CD14-positive monocyte (primary cell): Measurements from ENCODE around the gene TNFRSF19. TPM values are rescaled to one million over a fixed set of nuclear protein-coding genes. Genes with fewer than 3 reads are reported as not detected.

ENCODE experiments used
- DNase-seq, 3 donors: peaks; one replicate each; pipeline ENCODE4 v3.0.0-alpha.2; 2011 to 2022
- H2AFZ ChIP-seq: 2 replicates; pipeline ENCODE4 v1.6.0; 2012; ENCODE audit warnings: mild to moderate bottlenecking, low read depth, low read length, inconsistent platforms; ENCODE audit not compliant: insufficient read depth, poor library complexity, severe bottlenecking
- H3K27ac ChIP-seq, 2 donors: 1 replicate in 1 of 2; 2 replicates in 1 of 2; pipeline ENCODE4 v1.5.1; 2012 to 2013; ENCODE audit warnings: low read length in 2 of 2, control low read depth in 1 of 2, inconsistent platforms in 1 of 2, low read depth in 1 of 2, mild to moderate bottlenecking in 1 of 2
- H3K27me3 ChIP-seq, 2 donors: one replicate each; pipeline versions ENCODE4 v1.6.0 to v1.6.1; 2011 to 2013; ENCODE audit warnings: low read length in 2 of 2; ENCODE audit not compliant: control insufficient read depth in 2 of 2, insufficient read depth in 2 of 2
- H3K36me3 ChIP-seq, 2 donors: replicated peaks in 1 of 2; 1 replicate in 1 of 2; 2 replicates in 1 of 2; pipeline versions ENCODE4 v1.5.1 to v1.6.1; 2012 to 2013; ENCODE audit warnings: low read length in 2 of 2, control low read depth in 1 of 2, inconsistent platforms in 1 of 2, mild to moderate bottlenecking in 1 of 2; ENCODE audit not compliant: insufficient read depth in 2 of 2, control insufficient read depth in 1 of 2
- H3K4me1 ChIP-seq, 2 donors: 1 replicate in 1 of 2; 2 replicates in 1 of 2; pipeline versions ENCODE4 v1.5.1 to v1.6.1; 2012 to 2013; ENCODE audit warnings: low read length in 2 of 2, control low read depth in 1 of 2, inconsistent platforms in 1 of 2, mild to moderate bottlenecking in 1 of 2, moderate library complexity in 1 of 2; ENCODE audit not compliant: insufficient read depth in 2 of 2, control insufficient read depth in 1 of 2
- H3K4me2 ChIP-seq: replicated peaks from 2 replicates; pipeline ENCODE3; 2012; ENCODE audit warnings: low read length, moderate library complexity, mild to moderate bottlenecking; ENCODE audit not compliant: poor library complexity, severe bottlenecking; ENCODE audit errors: extremely low read depth
- H3K4me3 ChIP-seq, 3 experiments: fragments of 200-600 bp in 1 of 3; sonication (generic) in 1 of 3; replicated peaks in 1 of 3; 1 replicate in 2 of 3; 2 replicates in 1 of 3; pipeline ENCODE4 v1.5.1; 2011 to 2013; ENCODE audit warnings: low read length in 3 of 3, mild to moderate bottlenecking in 3 of 3, control low read depth in 2 of 3, low read depth in 2 of 3, inconsistent platforms in 1 of 3, moderate library complexity in 1 of 3
- H3K79me2 ChIP-seq: 2 replicates; pipeline ENCODE4 v1.6.0; 2012; ENCODE audit warnings: mild to moderate bottlenecking, control low read depth, inconsistent platforms, low read length, moderate library complexity; ENCODE audit not compliant: insufficient read depth
- H3K9ac ChIP-seq: 2 replicates; pipeline ENCODE4 v1.6.0; 2017; ENCODE audit warnings: low read length, mild to moderate bottlenecking; ENCODE audit not compliant: insufficient read depth, poor library complexity, severe bottlenecking
- H3K9me3 ChIP-seq, 2 donors: replicated peaks in 1 of 2; 1 replicate in 1 of 2; 2 replicates in 1 of 2; pipeline versions ENCODE4 v1.5.1 to v1.6.1; 2012 to 2013; ENCODE audit warnings: low read length in 2 of 2, control low read depth in 1 of 2; ENCODE audit not compliant: control insufficient read depth in 1 of 2, insufficient read depth in 1 of 2
- H4K20me1 ChIP-seq: 2 replicates; pipeline ENCODE4 v1.6.0; 2012; ENCODE audit warnings: mild to moderate bottlenecking, low read length, control low read depth, moderate library complexity; ENCODE audit not compliant: insufficient read depth
- H3K27ac Mint-ChIP-seq, 7 donors: one replicate each; pipeline ENCODE4 v1.8.0; 2020; ENCODE audit warnings: mild to moderate bottlenecking in 7 of 7, mixed read lengths in 7 of 7, moderate library complexity in 6 of 7, inconsistent platforms in 2 of 7
- H3K27me3 Mint-ChIP-seq, 3 donors: one replicate each; pipeline ENCODE4 v1.8.0; 2021 to 2022; ENCODE audit warnings: low read depth in 3 of 3, mild to moderate bottlenecking in 3 of 3, mixed read lengths in 3 of 3, moderate library complexity in 3 of 3, inconsistent platforms in 1 of 3
- H3K36me3 Mint-ChIP-seq, 2 donors: one replicate each; pipeline ENCODE4 v1.8.0; 2020; ENCODE audit warnings: mixed read lengths in 2 of 2, inconsistent platforms in 1 of 2, mild to moderate bottlenecking in 1 of 2
- H3K4me1 Mint-ChIP-seq: one replicate; pipeline ENCODE4 v1.8.0; 2020; ENCODE audit warnings: mild to moderate bottlenecking, mixed read lengths
- H3K4me3 Mint-ChIP-seq, 2 donors: one replicate each; pipeline ENCODE4 v1.8.0; 2020; ENCODE audit warnings: mild to moderate bottlenecking in 2 of 2, mixed read lengths in 2 of 2, moderate library complexity in 1 of 2
- H3K9me3 Mint-ChIP-seq, 7 donors: one replicate each; pipeline ENCODE4 v1.8.0; 2020 to 2022; ENCODE audit warnings: mixed read lengths in 7 of 7, mild to moderate bottlenecking in 6 of 7, moderate library complexity in 6 of 7, inconsistent platforms in 2 of 7
- WGBS: methylation state at CpG from one replicate; pipeline ENCODE4 v1.1.5; 2013; ENCODE audit warnings: missing lambda C conversion rate; ENCODE audit not compliant: insufficient coverage; 5-methylcytosine and 5-hydroxymethylcytosine counted together
- intact Hi-C, 2 donors: fragments of 100-400 bp; cut with micrococcal nuclease; formaldehyde crosslinking; loops; one replicate each; pipeline versions ENCODE4 v1.15.0 to v1.15.1; 2023
- polyA plus RNA-seq, 3 donors: library from polyadenylated mRNA; depleted of rRNA in 1 of 3; unstranded in 2 of 3; stranded (reverse) in 1 of 3; fragments of 300-500 nt in 2 of 3; fragments of >200 nt in 1 of 3; fragmentation: Illumina TruSeq in 2 of 3; gene quantifications; 1 replicate in 2 of 3; 2 replicates in 1 of 3; pipeline ENCODE4 v1.2.3, GENCODE V29; 2012 to 2021
- TF ChIP-seq, protein P1 (sequence below): fragments of 200-600 bp; IDR thresholded peaks from one replicate; pipeline ENCODE4 v1.8.0; 2022; ENCODE audit warnings: antibody characterized with exemption, mild to moderate bottlenecking

Gene TNFRSF19
- polyA plus RNA-seq, 3 donors = 0.11 TPM; not detected in 2

DNA sequence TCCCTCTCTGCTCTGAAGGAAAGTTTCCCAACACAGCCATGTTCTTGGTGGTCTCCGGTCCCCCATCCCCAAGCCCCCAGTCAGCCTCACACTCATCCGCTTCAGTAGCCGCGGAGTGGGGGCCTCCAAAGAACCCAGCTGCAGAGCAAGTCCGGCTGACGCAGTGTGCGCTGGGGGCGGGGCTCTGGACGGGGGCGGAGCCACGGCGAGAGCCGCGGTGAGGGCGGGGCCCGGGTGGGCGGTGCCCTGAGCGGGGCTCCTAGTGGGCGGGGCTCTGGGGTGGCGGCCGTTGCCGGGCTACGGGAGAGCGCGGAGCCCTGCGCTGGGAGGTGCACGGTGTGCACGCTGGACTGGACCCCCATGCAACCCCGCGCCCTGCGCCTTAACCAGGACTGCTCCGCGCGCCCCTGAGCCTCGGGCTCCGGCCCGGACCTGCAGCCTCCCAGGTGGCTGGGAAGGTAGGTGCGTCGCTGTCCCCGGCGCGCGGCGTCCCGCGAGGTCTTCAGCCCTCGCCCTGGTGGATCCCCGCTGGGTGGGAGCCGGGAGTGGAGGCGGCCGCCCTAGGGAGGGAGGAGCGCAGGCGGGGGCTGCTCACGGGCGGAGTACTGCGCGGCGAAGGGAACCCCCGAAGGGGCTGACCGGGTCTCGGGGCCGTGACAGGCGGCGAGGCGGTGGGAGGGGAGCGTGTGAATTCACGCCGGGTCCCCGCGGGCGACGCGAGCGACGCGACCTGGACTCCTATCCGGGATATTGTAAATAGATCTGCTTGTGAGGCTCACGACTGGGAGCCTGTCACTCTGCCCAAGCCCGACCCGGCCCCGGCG is 9.1 kb downstream of the TNFRSF19 start:
- Mint-ChIP-seq H3K4me1 (peaks cover 12% of the 10 kb centered on the region), H3K9me3 (peaks cover 0 to 3% (median 0%) of the 10 kb centered on the region in 7 donors), H3K36me3 (peaks cover 0 to 6% of the 10 kb centered on the region in 2 donors), H3K27me3 (peaks cover 30 to 48% (median 44%) of the 10 kb centered on the region in 3 donors), H3K27ac (peak overlapping the region in 4 of 7 donors; percentile 37 to 50 (median 46)), H3K4me3 (peak overlapping the region; percentile 79 to 90)
- TF ChIP-seq, protein P1, sequence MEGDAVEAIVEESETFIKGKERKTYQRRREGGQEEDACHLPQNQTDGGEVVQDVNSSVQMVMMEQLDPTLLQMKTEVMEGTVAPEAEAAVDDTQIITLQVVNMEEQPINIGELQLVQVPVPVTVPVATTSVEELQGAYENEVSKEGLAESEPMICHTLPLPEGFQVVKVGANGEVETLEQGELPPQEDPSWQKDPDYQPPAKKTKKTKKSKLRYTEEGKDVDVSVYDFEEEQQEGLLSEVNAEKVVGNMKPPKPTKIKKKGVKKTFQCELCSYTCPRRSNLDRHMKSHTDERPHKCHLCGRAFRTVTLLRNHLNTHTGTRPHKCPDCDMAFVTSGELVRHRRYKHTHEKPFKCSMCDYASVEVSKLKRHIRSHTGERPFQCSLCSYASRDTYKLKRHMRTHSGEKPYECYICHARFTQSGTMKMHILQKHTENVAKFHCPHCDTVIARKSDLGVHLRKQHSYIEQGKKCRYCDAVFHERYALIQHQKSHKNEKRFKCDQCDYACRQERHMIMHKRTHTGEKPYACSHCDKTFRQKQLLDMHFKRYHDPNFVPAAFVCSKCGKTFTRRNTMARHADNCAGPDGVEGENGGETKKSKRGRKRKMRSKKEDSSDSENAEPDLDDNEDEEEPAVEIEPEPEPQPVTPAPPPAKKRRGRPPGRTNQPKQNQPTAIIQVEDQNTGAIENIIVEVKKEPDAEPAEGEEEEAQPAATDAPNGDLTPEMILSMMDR = no peak
- DNase-seq = peak; percentile 74 to 81 (median 80)
- Histone ChIP-seq H2AFZ (peak overlapping the region; percentile 91), H3K9ac (peak overlapping the region; percentile 63), H3K27me3 (peaks cover 17 to 35% of the 10 kb centered on the region in 2 donors), H3K36me3 (no peaks in the 10 kb centered on the region), H3K4me3 (peak overlapping the region; percentile 49 to 87 (median 87)), H3K9me3 (no peaks in the 10 kb centered on the region), H3K4me2 (peak overlapping the region; percentile 97), H3K27ac (peak overlapping the region in 1 of 2 donors; percentile 71), H3K4me1 (peaks cover 14 to 16% of the 10 kb centered on the region in 2 donors), H4K20me1 (no peaks in the 10 kb centered on the region), H3K79me2 (no peaks in the 10 kb centered on the region)
- intact Hi-C loops = loop anchor here in 1 of 2 donors (5.0 to 10.0 kb wide), 2 partner anchors 202 to 306 kb away; partner anchors contain the start of gene MIPEP
- WGBS = under 1% methylated on average over 82 of the region's 82 CpGs

DNA sequence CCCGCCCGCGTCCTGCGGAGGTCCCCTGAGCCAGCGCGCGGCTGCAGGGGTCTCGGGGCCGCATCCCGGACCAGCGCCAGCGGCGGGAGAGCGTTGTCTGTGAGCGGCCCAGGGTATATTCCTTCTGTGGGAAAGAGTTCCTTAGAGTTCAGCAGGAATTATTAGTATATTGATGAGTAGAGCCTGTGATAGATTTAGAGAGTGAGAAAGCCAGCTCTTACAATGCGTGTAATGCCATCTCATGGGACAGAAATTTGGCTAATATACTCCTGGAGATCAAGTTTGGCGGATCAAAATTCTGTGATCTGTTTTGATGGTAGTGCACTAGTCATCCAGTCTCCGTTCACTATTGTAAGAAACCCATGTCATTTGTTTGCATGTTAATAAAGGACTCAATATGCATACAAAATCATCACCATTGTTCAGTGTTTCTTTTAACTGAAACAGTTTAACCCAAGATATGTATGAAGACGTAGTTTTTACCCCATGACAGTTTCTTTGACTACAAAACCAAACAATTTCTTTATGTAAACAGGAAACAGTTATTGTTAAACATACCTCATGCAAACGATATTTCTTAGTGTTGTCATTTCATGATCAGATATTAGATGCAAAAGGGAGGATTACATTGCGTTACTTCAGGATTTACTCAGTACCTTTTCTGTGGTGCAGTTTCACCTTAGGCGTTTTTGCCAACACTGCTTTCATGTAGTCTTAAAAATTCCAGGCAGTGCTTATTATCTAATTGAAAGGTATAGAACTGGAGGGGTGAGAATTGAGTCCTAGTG is 9.9 kb downstream of the TNFRSF19 start:
- Histone ChIP-seq H3K27ac (no peak overlapping the region), H3K9me3 (no peaks in the 10 kb centered on the region), H3K4me1 (peaks cover 14 to 16% of the 10 kb centered on the region in 2 donors), H3K4me3 (peak overlapping the region in 2 of 3 experiments; percentile 49 to 87), H3K4me2 (peak overlapping the region; percentile 97), H2AFZ (peak overlapping the region; percentile 91), H4K20me1 (no peaks in the 10 kb centered on the region), H3K27me3 (peaks cover 17 to 29% of the 10 kb centered on the region in 2 donors), H3K36me3 (no peaks in the 10 kb centered on the region), H3K9ac (no peak overlapping the region), H3K79me2 (no peaks in the 10 kb centered on the region)
- intact Hi-C loops = loop anchor here (5.0 to 10.0 kb wide), 3 partner anchors 203 to 305 kb away; partner anchors contain the start of gene MIPEP (in 1 of the 2)
- Mint-ChIP-seq H3K27me3 (peaks cover 30 to 45% (median 44%) of the 10 kb centered on the region in 3 donors), H3K9me3 (peaks cover 0 to 3% (median 0%) of the 10 kb centered on the region in 7 donors), H3K4me1 (peaks cover 12% of the 10 kb centered on the region), H3K36me3 (peaks cover 0 to 6% of the 10 kb centered on the region in 2 donors), H3K27ac (no peak overlapping the region), H3K4me3 (peak overlapping the region; percentile 79 to 90)
- WGBS = under 1% methylated on average over 15 of the region's 22 CpGs
- no peak for DNase-seq
- TF ChIP-seq, protein P1 = no peak
